ENCODE data around the gene DYNC1I2.

GRCh38 chr2:171728989-171729951 is 42.0 kb downstream of the DYNC1I2 start:
- TF ChIP-seq CTCF (IDR thresholded peaks at IDR 0.05; ENCODE audit: insufficient read depth, low read depth, low read length) (no peak), EZH2 (IDR thresholded peaks at IDR 0.05; ENCODE audit: insufficient read depth, low read length) (no peak)
